ENCODE measurements around the gene SNAI3. TPM values are rescaled to one million over a fixed set of nuclear protein-coding genes. Genes with fewer than 3 reads are reported as not detected.

SNAI3 gene
- total and polyA plus RNA-seq, 2 of the 4 experiments (the other 2 are of a cell fraction): 0.21 TPM; not detected in 1

DNA sequence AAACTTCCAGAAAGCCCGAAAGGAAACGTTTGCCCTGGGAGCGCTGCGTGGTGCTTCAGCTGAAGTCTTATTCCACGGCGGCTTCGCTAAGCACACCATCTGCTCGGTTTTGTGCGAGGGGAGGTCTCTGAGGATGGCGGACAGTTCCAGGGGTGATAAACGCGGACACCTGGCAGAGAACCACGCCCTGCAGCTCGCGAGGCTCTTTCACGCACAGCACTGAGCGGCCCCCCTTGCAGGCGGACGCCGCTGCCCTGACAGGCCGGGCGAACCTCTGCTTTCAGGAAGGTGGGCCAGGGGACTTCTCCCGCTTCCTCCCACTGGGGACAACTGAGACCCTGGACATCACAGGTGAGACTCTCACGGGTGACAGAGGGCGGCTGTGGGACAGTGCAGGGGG is 27.1 kb downstream of the SNAI3 start:
- no peak overlapping the region for H3K14ac ChIP-seq (replicated peaks; ENCODE audit: low read depth, low read length)
- no peak overlapping the region for H3K56ac ChIP-seq (ENCODE audit: extremely low read depth, insufficient read depth, low read length)
- H4K91ac ChIP-seq (ENCODE audit: insufficient read depth, low read depth, low read length): no peak overlapping the region
- no peaks in the 10 kb centered on the region for H3K9me1 ChIP-seq (ENCODE audit: insufficient read depth, low read length)
- no peak overlapping the region for H3K4me2 ChIP-seq (ENCODE audit: low read depth, low read length)
- no peak overlapping the region for H2AK5ac ChIP-seq (ENCODE audit: low read depth, low read length)
- H2AFZ ChIP-seq (replicated peaks; ENCODE audit: low read length, poor library complexity): no peak overlapping the region
- H3K36me3 ChIP-seq (ENCODE audit: control insufficient read depth, insufficient read depth, low read length): peaks cover 13% of the 10 kb centered on the region
- in situ Hi-C loops (cut with MboI; ENCODE audit: low sequenced_read_pairs): no loop called here
- H3K4me3 ChIP-seq (ENCODE audit: insufficient read depth, low read depth, low read length): no peak overlapping the region
- ChIA-PET POLR2A (ENCODE audit: unreplicated experiment) (no interaction called here), CTCF (no interaction called here)
- H2AK9ac ChIP-seq (replicated peaks; ENCODE audit: low read depth, low read length, poor library complexity): no peak overlapping the region
- H3K23ac ChIP-seq (ENCODE audit: low read depth, low read length): no peak overlapping the region
- H3K9me3 ChIP-seq (ENCODE audit: control insufficient read depth, insufficient read depth, low read length): no peaks in the 10 kb centered on the region
- no peak overlapping the region for H4K5ac ChIP-seq (ENCODE audit: low read depth, low read length)
- H3K18ac ChIP-seq (ENCODE audit: low read depth, low read length): no peak overlapping the region
- H3K27ac ChIP-seq (ENCODE audit: insufficient read depth, low read length): no peak overlapping the region
- no peak for DNase-seq
- dilution Hi-C loops (cut with HindIII; ENCODE audit: low sequenced_read_pairs, unreplicated experiment): no loop called here
- WGBS, 2 experiments (ENCODE audit: extremely low coverage in 2 of 2, insufficient read length in 1 of 2): 93% methylated on average over 22 of the region's 25 CpGs; no CpG with 5 or more reads in 1 of the 2 experiments
- TF ChIP-seq POLR2A (IDR thresholded peaks at IDR 0.05; ENCODE audit: low read depth, low read length) (no peak), CEBPB (IDR thresholded peaks at IDR 0.05; ENCODE audit: low read depth, low read length) (no peak), RFX5 (IDR thresholded peaks at IDR 0.05; ENCODE audit: low read depth, low read length) (no peak), FOS (IDR thresholded peaks at IDR 0.05; ENCODE audit: low read depth, low read length) (no peak), RCOR1 (IDR thresholded peaks at IDR 0.05; ENCODE audit: insufficient replicate concordance, low read length) (no peak), SMC3 (IDR thresholded peaks at IDR 0.05; ENCODE audit: low read depth, low read length) (no peak), BHLHE40 (IDR thresholded peaks at IDR 0.05; ENCODE audit: low read depth, low read length) (no peak), MAZ (IDR thresholded peaks at IDR 0.05; ENCODE audit: borderline replicate concordance, low read depth, low read length) (no peak), RAD21 (IDR thresholded peaks at IDR 0.05; ENCODE audit: low read length) (no peak), NFE2L2 (IDR thresholded peaks at IDR 0.05; ENCODE audit: low read depth, low read length) (no peak), CHD1 (IDR thresholded peaks at IDR 0.05; ENCODE audit: low read depth, low read length) (no peak), MAFK (IDR thresholded peaks at IDR 0.05; ENCODE audit: low read depth, low read length) (no peak), MXI1 (IDR thresholded peaks at IDR 0.05; ENCODE audit: borderline replicate concordance, low read depth, low read length) (no peak)
- TF ChIP-seq, protein P1, sequence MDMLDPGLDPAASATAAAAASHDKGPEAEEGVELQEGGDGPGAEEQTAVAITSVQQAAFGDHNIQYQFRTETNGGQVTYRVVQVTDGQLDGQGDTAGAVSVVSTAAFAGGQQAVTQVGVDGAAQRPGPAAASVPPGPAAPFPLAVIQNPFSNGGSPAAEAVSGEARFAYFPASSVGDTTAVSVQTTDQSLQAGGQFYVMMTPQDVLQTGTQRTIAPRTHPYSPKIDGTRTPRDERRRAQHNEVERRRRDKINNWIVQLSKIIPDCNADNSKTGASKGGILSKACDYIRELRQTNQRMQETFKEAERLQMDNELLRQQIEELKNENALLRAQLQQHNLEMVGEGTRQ (IDR thresholded peaks at IDR 0.05; ENCODE audit: low read depth, low read length): no peak
- TF ChIP-seq, protein P2, sequence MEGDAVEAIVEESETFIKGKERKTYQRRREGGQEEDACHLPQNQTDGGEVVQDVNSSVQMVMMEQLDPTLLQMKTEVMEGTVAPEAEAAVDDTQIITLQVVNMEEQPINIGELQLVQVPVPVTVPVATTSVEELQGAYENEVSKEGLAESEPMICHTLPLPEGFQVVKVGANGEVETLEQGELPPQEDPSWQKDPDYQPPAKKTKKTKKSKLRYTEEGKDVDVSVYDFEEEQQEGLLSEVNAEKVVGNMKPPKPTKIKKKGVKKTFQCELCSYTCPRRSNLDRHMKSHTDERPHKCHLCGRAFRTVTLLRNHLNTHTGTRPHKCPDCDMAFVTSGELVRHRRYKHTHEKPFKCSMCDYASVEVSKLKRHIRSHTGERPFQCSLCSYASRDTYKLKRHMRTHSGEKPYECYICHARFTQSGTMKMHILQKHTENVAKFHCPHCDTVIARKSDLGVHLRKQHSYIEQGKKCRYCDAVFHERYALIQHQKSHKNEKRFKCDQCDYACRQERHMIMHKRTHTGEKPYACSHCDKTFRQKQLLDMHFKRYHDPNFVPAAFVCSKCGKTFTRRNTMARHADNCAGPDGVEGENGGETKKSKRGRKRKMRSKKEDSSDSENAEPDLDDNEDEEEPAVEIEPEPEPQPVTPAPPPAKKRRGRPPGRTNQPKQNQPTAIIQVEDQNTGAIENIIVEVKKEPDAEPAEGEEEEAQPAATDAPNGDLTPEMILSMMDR (conservative IDR thresholded peaks at IDR 0.05; ENCODE audit: low read depth, low read length): no peak
- TF ChIP-seq, protein P3, sequence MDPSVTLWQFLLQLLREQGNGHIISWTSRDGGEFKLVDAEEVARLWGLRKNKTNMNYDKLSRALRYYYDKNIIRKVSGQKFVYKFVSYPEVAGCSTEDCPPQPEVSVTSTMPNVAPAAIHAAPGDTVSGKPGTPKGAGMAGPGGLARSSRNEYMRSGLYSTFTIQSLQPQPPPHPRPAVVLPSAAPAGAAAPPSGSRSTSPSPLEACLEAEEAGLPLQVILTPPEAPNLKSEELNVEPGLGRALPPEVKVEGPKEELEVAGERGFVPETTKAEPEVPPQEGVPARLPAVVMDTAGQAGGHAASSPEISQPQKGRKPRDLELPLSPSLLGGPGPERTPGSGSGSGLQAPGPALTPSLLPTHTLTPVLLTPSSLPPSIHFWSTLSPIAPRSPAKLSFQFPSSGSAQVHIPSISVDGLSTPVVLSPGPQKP (IDR thresholded peaks at IDR 0.05; ENCODE audit: borderline replicate concordance, low read depth, low read length): no peak
- H3K79me1 ChIP-seq (ENCODE audit: low read depth in 1 of 2, low read length in 2 of 2): peaks cover 10 to 41% of the 10 kb centered on the region in 2 experiments
- H3K27me3 ChIP-seq (ENCODE audit: control insufficient read depth, insufficient read depth, low read length): no peaks in the 10 kb centered on the region
- no peak overlapping the region for H4K8ac ChIP-seq (ENCODE audit: low read depth in 2 of 2, low read length in 2 of 2)
- H2BK15ac ChIP-seq (ENCODE audit: low read depth, low read length): no peak overlapping the region
- no peak overlapping the region for H3K9ac ChIP-seq (ENCODE audit: low read depth, low read length)
- no peak overlapping the region for H2BK120ac ChIP-seq (ENCODE audit: low read depth, low read length)
- no peak for ATAC-seq (ENCODE audit: low read depth)
- no peak overlapping the region for H2BK20ac ChIP-seq (ENCODE audit: low read depth, low read length)
- intact Hi-C loops (cut with micrococcal nuclease): no loop called here
- no peak overlapping the region for H2BK5ac ChIP-seq (ENCODE audit: low read depth, low read length, poor library complexity, severe bottlenecking)
- H3K4me1 ChIP-seq (ENCODE audit: control insufficient read depth, insufficient read depth, low read length): no peaks in the 10 kb centered on the region
- no peak overlapping the region for H3K4ac ChIP-seq (ENCODE audit: low read depth, low read length)
- no TSS peak for BruUV-seq (replicated peaks)
- H4K20me1 ChIP-seq (ENCODE audit: insufficient read depth, low read length): 0 out of 2 replicates have a peak, but pooled peaks cover 5% of the 10 kb centered on the region

Measured in IMR-90 (cell line).